Frontal cortex (tissue), 4 donors: Measurements from ENCODE around the gene PTBP2. TPM values are rescaled to one million over a fixed set of nuclear protein-coding genes. Genes with fewer than 3 reads are reported as not detected.

Source experiments
- DNase-seq, 2 donors: peaks; one replicate each; pipeline ENCODE4 v3.0.0; 2012; ENCODE audit warnings: low spot score in 2 of 2
- FAIRE-seq: peaks from 2 replicates; lab custom pipeline; 2012; peaks lifted over from hg19 to GRCh38; lab: Jason Lieb, UNC
- total RNA-seq: library from RNA; depleted of rRNA; stranded (reverse); fragments of >200 nt; gene quantifications from one replicate; pipeline ENCODE4 v1.2.3, GENCODE V29; 2014
- donor health status: control.
- donor health status: control.
- donor health status: control.

The PTBP2 gene
- total RNA-seq, 1 donor from 2014 or later: 365 TPM

DNA sequence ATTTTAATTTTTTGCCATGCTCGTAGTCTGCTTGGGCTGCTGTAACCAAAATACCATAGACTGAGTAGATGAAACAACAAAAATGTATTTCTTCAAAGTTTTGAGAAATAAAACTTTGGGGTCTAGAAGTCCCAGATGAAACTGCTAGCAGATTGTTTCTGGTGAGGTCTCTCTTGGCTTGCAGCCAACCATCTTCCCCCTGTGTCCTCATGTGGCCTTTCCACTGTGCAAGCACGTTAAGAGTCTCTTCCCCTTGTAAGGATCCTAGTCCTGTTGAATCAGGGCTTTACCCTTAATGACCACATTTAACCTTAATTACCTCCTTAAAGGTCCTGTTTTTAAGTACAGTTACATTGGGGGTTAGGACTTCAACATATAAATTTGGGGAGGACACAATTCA is 86.6 kb downstream of the PTBP2 start:
- FAIRE-seq: no peak
- DNase-seq: no peak

DNA sequence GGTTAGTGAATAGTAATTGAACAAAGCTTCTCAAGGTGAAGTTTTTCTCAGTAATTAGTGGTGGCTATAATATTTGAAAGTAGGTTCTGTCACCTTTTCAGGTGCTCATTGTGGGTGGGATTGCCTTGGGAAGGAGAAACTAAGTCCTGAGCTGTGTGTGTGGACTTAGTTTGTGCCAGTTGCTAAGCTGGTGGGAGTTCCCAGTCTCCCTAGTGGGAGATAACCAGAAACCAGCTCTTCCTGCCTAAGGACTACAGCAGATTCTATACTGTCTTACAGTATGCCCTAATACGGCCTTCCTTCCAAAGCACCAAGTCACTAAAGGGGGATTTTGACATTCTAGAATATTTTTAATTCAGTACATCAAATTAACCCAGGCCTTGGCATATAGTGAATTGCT is 94.3 kb downstream of the PTBP2 start:
- DNase-seq (no peak), FAIRE-seq (no peak)

DNA sequence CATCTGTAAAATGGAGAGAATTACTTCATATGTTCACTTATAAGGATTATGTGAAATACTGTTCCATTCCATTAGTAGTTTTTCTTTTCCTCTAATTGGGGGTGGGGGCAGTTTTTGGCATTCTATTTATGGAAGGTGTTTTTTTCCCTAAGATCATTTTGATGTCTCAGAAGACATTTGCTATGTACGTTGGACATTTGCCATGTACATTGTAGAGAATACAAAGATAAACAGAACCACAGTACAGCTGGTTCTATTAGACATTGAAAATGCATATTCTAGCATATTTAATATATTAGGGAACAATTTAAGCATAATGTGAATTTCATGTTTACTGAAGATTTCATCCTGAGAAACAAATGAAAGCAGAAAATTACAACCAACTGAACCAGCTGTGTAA is 98.5 kb downstream of the PTBP2 start:
- DNase-seq (no peak), FAIRE-seq (no peak)

DNA sequence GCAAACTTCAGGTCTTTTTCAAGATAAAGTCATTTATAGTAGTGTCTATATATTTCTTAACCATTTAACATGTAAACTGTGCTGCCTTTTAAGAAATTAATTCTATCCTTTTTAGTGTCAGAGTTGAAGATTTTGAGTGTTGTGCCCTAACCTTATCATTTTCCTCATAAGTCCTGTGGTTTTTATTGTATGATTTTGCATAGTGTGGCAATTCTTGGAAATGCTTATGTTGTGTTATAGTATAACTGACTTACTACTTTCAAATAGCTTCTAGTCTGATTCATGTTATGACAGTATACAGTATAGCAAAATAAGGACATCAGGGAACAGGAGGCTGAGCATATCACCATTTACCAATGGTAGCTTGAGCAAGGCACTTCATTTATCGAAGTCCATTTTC is 99.1 kb downstream of the PTBP2 start:
- no peak for FAIRE-seq
- no peak for DNase-seq

DNA sequence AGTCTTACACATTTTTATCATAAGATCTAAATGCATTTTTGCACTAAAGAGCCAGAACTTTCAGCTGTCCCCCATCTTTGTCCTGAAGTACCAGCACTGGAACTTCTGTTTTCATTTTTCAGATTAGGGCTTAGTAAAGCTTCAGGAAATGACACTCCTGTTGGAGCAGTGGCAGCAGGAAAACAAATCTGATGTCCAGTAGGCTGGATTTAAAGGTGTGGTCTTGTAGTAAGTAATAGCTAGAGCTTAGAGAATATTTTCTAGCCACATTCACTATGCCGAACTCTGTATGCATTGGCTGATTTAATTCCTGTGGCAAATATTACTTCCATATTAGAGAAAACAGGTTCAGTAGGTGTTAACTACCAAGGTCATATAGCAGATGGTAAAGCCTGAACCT is 103.6 kb downstream of the PTBP2 start:
- no peak for FAIRE-seq
- DNase-seq: no peak

DNA sequence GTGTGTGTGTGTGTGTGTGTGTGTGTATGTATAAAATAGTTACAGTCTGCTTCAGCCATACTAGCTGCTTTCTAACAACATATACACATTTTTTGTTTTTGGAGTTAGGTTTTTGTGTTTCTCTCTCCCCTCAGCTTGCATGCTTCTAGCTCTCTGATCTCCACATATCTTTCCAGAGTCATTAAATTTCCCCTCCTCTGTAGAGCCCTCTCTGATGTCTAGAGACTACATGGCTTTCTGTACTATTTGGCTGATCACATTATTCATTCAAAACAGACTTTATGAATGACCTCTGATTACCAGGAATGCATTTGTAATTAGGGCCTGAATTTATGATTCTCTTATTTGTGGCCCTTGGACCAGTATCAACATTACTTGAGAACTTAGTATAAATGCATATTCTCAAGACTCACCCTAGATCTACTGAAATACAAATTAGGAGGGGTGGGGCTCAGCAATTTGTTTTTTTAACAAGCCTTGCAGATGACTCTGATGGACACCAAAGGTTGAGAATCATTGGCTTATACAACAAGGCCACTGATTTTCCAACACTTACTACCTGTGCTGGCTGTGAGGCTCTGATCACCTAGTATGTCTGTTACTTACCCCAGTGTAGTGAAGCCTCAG is 104.5 kb downstream of the PTBP2 start:
- FAIRE-seq (no peak), DNase-seq (no peak)

DNA sequence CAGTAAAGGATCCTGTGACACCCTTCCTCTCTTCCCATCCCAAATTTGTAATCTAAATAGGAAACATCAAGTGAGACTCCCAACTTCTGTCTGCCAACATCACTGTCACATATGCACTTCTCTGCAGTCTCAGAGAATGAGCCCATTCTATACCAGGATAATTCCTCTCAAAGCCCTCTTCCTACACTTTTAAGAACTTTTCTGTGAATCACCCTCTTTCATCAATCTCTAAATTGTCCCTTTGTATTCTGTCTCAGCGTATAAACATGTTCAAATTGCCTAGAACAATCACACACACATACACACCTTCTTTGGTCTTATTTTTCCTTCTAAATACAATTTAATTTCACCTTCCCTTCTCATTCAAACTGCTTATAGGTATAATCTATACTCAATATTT is 111.8 kb downstream of the PTBP2 start:
- no peak for FAIRE-seq
- no peak for DNase-seq

DNA sequence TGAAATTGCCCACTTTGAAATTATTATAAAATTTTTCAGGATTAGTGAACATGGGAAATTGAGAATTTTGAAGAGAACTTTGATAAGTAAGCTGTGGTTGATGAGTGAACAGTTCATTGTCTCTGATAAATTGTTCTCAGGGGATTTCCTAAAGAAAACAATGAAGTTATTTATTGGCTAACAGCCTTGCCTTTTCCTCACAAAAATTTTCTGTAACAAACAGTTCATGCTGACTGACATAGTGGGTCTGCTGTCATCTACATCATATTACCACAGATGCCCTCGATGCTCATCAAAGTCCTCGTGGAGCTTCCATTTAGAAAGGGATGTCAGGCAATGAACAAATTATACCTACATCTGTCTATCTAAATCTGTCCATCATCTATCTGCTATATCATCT is 113.4 kb downstream of the PTBP2 start:
- FAIRE-seq: no peak
- no peak for DNase-seq

DNA sequence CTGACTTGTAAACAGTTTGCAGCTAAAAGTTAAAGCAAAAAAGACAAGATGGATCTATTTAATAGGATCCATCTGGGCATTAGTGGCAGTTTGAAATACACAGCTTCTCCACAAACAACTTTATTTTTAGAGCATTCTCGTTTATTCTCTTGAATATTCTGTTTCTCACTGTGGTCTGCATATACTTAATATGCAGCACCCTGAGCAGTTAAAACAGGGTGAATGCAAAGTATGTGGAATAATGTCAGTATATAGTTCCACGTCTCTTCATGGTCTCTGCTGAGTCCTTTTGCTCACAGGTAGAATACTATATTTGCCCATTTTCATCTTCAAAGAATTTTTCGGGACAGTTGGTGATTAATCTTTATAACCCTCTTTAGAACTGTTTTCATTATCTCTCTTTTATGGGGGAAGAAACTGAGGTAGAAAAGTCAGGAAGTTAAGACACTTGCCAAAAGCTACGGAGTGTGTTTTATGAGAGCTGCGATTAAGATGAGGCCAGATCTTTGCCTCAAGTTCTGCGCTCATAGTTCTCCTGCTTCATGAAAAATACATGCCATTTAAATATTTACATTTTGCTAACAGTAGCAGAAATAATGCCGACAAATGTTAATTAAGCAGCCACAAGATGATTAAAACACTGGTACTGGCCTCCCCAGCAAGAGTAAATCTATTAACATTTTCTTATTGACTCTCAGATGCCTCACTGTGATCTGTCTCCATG is 115.6 kb downstream of the PTBP2 start:
- DNase-seq (no peak), FAIRE-seq (no peak)

DNA sequence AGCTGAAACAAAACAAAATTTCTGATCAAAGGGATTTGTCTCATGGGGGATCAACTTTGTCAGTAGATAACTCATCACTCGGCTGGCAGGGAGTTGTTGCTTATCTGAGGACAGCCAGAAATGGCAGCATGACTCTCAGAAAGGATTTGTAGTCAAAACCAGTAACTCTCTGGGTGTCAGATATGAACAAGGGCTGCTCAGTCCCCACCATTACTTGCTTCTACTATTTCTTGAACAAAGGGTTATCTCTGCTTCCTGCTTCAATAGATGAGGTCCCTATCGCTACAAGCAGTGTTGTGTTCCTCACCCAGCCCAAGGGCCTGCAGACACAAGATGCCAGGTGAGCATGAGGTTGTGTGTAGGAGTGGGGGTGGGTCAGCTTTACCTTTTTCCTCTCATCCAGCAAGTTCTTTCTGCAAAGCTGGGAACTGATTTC is 116.2 kb downstream of the PTBP2 start:
- DNase-seq (no peak), FAIRE-seq (no peak)

DNA sequence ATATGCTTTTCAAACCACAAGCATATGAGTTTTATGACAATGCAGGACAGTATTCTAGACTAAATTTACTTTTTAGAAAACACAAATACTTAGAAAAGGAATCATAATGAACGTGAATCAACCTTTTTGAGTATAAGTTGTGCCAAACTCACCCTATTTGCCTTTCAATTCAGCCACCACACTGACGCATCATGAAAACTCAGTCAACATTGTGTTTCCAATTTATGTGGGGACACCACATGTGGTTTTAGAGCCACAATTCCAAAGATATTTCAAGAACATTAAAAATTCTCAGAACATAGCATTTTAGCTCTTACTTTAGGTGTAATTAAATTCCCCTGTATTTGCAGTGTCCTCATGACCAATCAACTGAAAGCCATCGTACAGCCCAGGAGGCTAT is 118.8 kb downstream of the PTBP2 start:
- DNase-seq (no peak), FAIRE-seq (no peak)

DNA sequence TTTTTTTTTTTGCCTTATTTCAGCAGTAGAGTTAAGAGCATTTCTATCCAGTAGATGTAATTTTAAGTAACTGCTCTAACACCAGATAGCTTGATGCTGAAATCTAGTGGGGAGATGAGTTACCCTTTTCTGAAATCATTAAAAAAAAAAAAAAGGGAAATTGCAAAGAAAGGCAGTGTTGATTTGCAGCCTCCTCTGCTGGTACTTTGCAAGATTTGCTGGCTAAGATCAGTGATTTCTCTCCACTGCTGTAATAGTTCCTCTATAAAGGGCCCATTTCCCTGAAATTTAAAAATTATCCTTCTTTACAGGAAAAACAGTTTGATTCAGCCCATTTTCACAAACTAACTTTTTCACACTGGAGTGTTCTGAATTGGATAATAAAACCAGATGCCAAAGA is 120.6 kb downstream of the PTBP2 start:
- DNase-seq (no peak), FAIRE-seq (no peak)

DNA sequence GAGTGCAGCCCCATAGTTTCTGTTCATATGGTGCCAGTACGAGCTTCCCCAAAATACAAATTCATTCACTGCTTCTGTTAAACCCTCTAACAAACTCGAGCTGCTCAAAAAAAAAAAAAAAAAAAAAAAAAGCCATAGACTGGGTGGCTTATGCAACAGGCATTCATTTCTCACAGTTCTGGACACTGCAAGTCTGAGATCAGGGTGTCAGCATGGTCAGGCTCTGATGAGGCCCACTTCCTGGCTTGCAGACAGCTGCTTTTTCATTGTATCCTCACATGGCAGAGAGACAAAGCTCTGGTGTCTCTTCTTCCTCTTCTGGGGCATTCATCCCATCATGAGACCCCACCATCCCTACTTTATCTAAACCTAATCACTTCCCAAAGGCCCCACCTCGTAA is 121.6 kb downstream of the PTBP2 start:
- no peak for FAIRE-seq
- DNase-seq: no peak

DNA sequence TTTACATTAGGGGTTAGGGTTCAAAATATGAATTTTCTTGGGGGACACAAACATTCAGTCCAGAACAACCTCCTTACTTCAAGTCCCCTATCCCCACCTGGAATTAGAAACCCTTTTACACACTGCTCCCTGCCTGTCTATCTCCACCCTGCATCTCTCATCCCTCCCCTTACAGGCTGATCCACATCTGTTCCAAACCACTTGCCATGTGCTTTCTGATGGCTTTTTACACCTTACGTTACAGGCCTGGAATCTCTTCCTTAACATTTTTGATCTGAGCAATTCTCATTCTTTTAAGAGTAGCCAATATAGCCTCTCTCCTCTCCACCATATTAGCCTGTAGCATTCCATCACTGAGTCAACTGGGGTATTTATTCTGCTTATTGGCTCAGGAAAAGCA is 122.0 kb downstream of the PTBP2 start:
- DNase-seq (no peak), FAIRE-seq (no peak)

DNA sequence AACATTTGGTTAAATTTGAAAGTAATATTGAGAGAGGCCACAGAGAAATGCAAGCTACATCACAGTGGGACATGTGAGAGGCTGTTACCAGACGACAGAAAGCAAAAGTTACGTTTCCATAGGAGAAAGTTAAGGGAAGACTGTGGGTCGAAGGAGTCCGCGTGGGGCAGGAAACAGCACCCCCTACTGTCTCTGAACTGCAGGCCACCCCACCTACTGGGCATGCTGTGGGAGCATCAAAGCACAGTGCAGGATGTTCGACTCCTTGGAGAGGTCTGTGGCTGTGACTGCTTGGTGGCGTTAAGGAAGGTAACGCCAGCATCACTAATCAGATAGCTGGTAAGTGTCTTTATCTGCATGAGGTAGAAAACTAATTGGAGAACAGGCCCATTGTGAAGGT is 123.9 kb downstream of the PTBP2 start:
- no peak for DNase-seq
- no peak for FAIRE-seq

DNA sequence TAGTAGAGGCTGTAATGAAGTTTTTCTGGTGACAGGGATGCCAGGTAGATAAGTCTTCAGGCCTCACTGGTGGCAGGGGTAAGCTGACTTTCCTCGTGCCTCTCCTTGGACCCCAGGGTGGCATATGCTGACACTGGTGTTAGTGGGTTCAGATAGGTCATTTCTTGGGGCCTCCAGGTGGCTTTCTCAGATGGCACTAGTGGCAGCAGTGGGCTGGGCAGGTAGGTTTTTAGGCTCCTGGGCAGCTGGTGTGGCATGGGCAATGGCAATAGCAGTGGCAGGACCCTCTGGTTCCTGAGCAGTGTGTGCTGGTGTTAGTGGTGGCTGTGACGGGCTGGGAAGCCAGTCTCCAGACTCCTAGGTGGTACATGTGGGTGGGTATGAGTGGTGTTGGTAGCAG is 140.3 kb downstream of the PTBP2 start:
- DNase-seq (no peak), FAIRE-seq (no peak)

DNA sequence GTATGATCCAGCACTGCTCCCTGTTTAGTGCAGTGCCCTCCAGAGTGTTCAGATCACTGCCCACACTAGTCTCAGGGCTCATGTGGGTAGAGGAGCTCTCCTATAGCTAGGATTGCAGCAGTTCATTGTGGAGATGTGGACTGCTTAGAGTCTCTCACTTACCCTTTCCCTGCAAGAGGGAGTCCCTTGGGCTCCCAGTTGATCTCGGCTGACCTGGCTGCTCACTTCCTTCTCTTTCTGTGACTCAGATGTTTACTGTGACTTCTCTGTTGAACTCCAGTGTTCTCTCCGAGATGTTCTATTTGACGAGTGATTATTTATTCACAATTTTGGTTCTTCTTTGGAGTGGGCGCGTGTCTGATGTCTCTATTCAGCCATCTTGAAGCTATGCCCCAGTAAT is 141.9 kb downstream of the PTBP2 start:
- FAIRE-seq (no peak), DNase-seq (no peak)
